OCI-LY3 (cell line): ENCODE results near the gene IAH1.
A peak's percentile ranks its signal among the peaks of the same experiment; 100 is the strongest.

ENCODE experiments used
- H2AFZ ChIP-seq: fragments of 200-600, 300-600 bp; shearing (Covaris generic); 2 replicates; pipeline ENCODE4 v1.6.0; 2014; ENCODE audit warnings: antibody characterized with exemption, low read depth, low read length
- H3K27ac ChIP-seq: fragments of 200-600, 300-600 bp; sonication (generic); 2 replicates; pipeline ENCODE4 v1.5.1; 2014; ENCODE audit warnings: mild to moderate bottlenecking, low read length, moderate library complexity, mixed read lengths
- H3K27me3 ChIP-seq: fragments of 200-600, 300-600 bp; sonication (generic); 2 replicates; pipeline ENCODE4 v1.6.1; 2014; ENCODE audit warnings: low read depth, low read length, mixed read lengths
- H3K36me3 ChIP-seq: fragments of 200-600, 300-600 bp; sonication (generic); replicated peaks from 2 replicates; pipeline ENCODE3; 2014; ENCODE audit warnings: low read depth, low read length, mixed read lengths
- H3K4me1 ChIP-seq: fragments of 300-600, 200-600 bp; sonication (generic); 2 replicates; pipeline ENCODE4 v1.6.1; 2014; ENCODE audit warnings: low read length, mixed read lengths
- H3K4me2 ChIP-seq: fragments of 200-600, 300-600 bp; sonication (generic); 2 replicates; pipeline ENCODE4 v1.6.1; 2014; ENCODE audit warnings: low read length, mixed read lengths
- H3K4me3 ChIP-seq: fragments of 300-600, 200-600 bp; sonication (generic); 2 replicates; pipeline ENCODE4 v1.5.1; 2014; ENCODE audit warnings: antibody characterized with exemption, mild to moderate bottlenecking, low read length, moderate library complexity
- H3K79me2 ChIP-seq: fragments of 300-600, 200-600 bp; shearing (Covaris generic); 2 replicates; pipeline ENCODE4 v1.6.1; 2014; ENCODE audit warnings: mild to moderate bottlenecking, low read length, mixed read lengths
- H3K9ac ChIP-seq: fragments of 300-600, 200-600 bp; shearing (Covaris generic); 2 replicates; pipeline ENCODE4 v1.6.0; 2014; ENCODE audit warnings: mild to moderate bottlenecking, low read length, moderate library complexity
- H3K9me3 ChIP-seq: fragments of 200-600, 300-600 bp; shearing (Covaris generic); 2 replicates; pipeline ENCODE4 v1.6.1; 2014; ENCODE audit warnings: low read length, mixed read lengths; ENCODE audit not compliant: insufficient read depth
- H4K20me1 ChIP-seq: fragments of 200-600, 300-600 bp; sonication (generic); 2 replicates; pipeline ENCODE4 v1.6.1; 2016; ENCODE audit warnings: low read length, mixed read lengths; ENCODE audit not compliant: insufficient read depth
- EZH2phosphoT487 ChIP-seq: fragments of 200-600 bp; shearing (Covaris generic); IDR thresholded peaks from 2 replicates; pipeline ENCODE4 v1.6.1; 2018; ENCODE audit warnings: antibody characterized with exemption, mixed run types, low read depth
- TF ChIP-seq, protein P1 (sequence below): fragments of 200-600, 300-600 bp; sonication (generic); IDR thresholded peaks from 2 replicates; pipeline ENCODE4 v1.5.1; 2014; ENCODE audit warnings: antibody characterized with exemption, low read length, low read depth

IAH1 gene, protein sequence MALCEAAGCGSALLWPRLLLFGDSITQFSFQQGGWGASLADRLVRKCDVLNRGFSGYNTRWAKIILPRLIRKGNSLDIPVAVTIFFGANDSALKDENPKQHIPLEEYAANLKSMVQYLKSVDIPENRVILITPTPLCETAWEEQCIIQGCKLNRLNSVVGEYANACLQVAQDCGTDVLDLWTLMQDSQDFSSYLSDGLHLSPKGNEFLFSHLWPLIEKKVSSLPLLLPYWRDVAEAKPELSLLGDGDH

GRCh38 chr2:9474361-9475057 is at the start of gene IAH1:
Gene IAH1, plus strand, starts transcription at chr2:9474551. Its CDS starts 16 bp downstream, at chr2:9474567.
- Histone ChIP-seq H3K36me3 (peaks cover 35% of the 10 kb centered on the region), H3K4me1 (no peaks in the 10 kb centered on the region), H2AFZ (peak within 1 kb of the TSS; percentile 43; the same call in 1 of the 2 replicates), H3K4me3 (peak within 1 kb of the TSS; percentile 86), H3K27me3 (no peaks in the 10 kb centered on the region), H3K4me2 (peak within 1 kb of the TSS; percentile 87), H3K79me2 (no peaks in the 10 kb centered on the region; the same call in 1 of the 2 replicates), H3K9me3 (no peaks in the 10 kb centered on the region), H3K27ac (no peak within 1 kb of the TSS), H3K9ac (peak within 1 kb of the TSS; percentile 80), H4K20me1 (no peaks in the 10 kb centered on the region)
- TF ChIP-seq, protein P1, sequence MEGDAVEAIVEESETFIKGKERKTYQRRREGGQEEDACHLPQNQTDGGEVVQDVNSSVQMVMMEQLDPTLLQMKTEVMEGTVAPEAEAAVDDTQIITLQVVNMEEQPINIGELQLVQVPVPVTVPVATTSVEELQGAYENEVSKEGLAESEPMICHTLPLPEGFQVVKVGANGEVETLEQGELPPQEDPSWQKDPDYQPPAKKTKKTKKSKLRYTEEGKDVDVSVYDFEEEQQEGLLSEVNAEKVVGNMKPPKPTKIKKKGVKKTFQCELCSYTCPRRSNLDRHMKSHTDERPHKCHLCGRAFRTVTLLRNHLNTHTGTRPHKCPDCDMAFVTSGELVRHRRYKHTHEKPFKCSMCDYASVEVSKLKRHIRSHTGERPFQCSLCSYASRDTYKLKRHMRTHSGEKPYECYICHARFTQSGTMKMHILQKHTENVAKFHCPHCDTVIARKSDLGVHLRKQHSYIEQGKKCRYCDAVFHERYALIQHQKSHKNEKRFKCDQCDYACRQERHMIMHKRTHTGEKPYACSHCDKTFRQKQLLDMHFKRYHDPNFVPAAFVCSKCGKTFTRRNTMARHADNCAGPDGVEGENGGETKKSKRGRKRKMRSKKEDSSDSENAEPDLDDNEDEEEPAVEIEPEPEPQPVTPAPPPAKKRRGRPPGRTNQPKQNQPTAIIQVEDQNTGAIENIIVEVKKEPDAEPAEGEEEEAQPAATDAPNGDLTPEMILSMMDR = no peak
- TF ChIP-seq EZH2phosphoT487 = no peak

DNA sequence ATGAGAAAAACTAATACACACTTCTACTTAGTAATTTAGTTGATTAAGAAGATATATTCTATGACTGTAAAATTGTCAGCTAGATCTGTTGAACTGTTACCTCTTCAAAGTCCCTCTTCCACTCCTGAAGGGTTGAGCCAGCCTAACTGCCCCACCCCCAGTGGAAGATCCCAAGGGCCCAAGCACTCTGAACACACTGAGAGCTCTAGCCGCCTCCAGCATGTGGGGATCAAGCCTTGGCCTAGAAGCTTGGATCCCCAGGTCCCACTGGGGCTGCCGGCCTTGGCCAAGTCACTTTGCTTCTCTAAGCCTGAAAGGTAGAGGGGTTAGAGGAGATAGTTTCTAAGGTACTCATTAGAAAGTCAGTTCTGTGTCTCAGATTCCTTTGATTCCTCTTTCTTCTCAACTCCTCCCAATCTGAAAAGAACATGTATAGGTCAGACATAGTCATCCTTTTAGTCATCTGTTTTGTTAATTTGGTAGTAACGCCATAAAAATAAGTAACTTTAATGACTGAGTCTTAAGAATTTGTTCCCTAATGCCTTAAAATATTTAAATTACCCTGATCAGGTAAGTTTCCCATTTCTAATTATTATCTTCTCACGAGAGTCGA is 45.3 kb upstream of the IAH1 start:
- no peak overlapping the region for H2AFZ ChIP-seq
- H3K4me1 ChIP-seq = peaks cover 13% of the 10 kb centered on the region
- no peak overlapping the region for H3K4me3 ChIP-seq
- H3K27me3 ChIP-seq = no peaks in the 10 kb centered on the region
- no peak for TF ChIP-seq EZH2phosphoT487
- TF ChIP-seq, protein P1 = no peak
- H3K4me2 ChIP-seq = no peak overlapping the region
- peaks cover 45% of the 10 kb centered on the region for H3K36me3 ChIP-seq
- H3K27ac ChIP-seq = no peak overlapping the region
- peaks cover 36% of the 10 kb centered on the region for H3K79me2 ChIP-seq
- no peak overlapping the region for H3K9ac ChIP-seq
- no peaks in the 10 kb centered on the region for H3K9me3 ChIP-seq
- no peaks in the 10 kb centered on the region for H4K20me1 ChIP-seq

- no peaks in the 10 kb centered on the region for H3K27me3 ChIP-seq
- H3K36me3 ChIP-seq = peaks cover 48% of the 10 kb centered on the region
- no peak overlapping the region for H3K4me3 ChIP-seq
- H2AFZ ChIP-seq = no peak overlapping the region
- H3K9me3 ChIP-seq = no peaks in the 10 kb centered on the region
- no peak overlapping the region for H3K4me2 ChIP-seq
- no peak overlapping the region for H3K9ac ChIP-seq
- peaks cover 20% of the 10 kb centered on the region for H3K79me2 ChIP-seq
- no peaks in the 10 kb centered on the region for H3K4me1 ChIP-seq
- no peak overlapping the region for H3K27ac ChIP-seq
- TF ChIP-seq, protein P1 = no peak
- no peaks in the 10 kb centered on the region for H4K20me1 ChIP-seq
These were observed 43.7 kb upstream of the IAH1 start for GRCh38 chr2:9430316-9431293.
